Measurements from ENCODE around the gene GNG7.

DNA sequence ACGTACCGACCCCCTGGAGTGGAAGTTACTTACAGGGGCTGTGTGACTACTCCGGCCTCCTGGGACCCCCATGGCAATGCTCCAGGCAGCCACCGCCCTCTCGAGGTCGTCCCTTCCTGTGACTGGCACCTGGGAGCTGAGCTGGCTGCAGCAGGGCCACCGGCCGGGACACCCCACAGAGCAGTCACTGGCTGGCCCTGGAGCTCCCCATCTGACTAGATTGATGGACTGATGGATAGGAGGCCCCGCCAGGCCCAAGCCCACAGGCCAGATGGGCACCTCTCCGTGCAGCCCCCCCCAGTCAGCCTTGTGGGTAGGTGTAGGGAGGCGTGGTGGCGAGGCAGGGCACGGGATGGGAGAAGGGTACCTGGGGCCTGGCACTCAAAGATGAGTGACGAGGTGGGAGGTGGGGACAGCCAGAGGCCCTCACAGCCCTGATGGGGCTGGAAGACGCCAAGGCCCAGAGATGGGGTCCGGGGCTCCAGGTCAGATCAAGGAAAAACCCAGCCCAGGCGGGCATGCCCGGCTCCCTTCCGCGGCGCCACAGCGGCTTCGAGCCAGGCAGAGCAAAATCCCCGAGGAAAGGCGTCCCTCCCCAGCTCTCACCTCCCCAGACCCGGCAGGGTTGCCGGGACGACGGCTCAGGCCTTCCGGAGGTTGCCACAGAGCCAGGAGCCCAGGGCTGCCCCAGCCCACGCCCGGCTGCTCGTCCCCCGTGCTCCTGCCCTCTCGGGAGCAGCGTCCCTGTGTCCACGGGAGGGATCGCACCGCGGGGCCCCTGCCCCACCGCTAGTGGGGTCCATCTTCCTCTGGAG lies 28.9 kb upstream of the GNG7 start:
- TF ChIP-seq CTCF (conservative IDR thresholded peaks at IDR 0.05; ENCODE audit: low read length) (no peak), EZH2phosphoT487 (IDR thresholded peaks at IDR 0.05; ENCODE audit: borderline replicate concordance) (no peak)
